HG02870 (cell line): Measurements from ENCODE around the gene UBE2L3.
"Not testable (repeated sequence)": the region's sequence is repeated elsewhere in the genome, so short reads cannot be mapped to it uniquely, and the experiment has no call there.

Experiments
- ATAC-seq: cut with Tn5 transposase; IDR thresholded peaks from one replicate; pipeline ENCODE4 v1.9.1; 2021; ENCODE audit warnings: mild to moderate bottlenecking, moderate library complexity; ENCODE audit not compliant: unreplicated experiment

Gene UBE2L3

DNA sequence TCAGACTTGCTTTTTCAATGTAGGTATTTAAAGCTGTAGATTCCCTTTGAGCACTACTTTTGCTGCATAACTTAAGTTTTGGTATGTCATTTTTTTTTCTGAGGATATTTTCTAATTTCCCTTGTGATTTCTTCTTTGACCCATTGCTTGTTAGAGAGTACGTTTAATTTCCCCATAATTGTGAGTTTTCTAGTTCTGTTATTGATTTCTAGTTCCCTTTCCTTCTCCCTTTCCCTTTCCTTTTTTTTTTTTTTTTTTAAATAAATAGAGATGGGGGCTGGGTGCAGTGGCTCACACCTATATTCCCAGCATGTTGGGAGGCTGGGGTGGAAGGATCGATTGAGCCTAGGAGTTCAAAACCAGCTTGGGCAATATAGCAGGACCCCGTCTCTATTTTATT is 30.8 kb downstream of the UBE2L3 start:
- ATAC-seq = no peak

- no peak for ATAC-seq
These were observed 31.8 kb downstream of the UBE2L3 start for GRCh38 chr22:21599053-21599893.

DNA sequence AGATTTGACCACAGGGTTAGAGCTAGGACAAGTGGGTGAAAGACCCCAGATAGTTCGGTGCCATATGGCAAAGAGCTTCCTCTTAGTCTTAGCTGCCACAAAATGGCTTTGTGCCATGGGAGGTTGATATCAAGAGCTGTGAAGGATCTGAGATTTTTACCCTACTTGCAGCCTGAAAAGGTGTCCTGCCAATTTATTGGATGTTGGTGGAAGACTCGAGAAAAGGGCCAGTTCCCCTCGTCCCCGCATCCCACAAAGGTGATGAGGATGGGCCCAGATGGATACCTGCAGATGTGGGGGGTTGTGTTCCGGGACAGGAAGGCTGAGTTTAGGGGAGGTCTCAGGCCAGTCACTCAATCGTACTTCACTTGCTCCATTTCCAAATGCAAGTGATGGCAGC is 35.1 kb downstream of the UBE2L3 start:
- no peak for ATAC-seq

- ATAC-seq = no peak
These were observed 36.5 kb downstream of the UBE2L3 start for GRCh38 chr22:21603973-21604372.

DNA sequence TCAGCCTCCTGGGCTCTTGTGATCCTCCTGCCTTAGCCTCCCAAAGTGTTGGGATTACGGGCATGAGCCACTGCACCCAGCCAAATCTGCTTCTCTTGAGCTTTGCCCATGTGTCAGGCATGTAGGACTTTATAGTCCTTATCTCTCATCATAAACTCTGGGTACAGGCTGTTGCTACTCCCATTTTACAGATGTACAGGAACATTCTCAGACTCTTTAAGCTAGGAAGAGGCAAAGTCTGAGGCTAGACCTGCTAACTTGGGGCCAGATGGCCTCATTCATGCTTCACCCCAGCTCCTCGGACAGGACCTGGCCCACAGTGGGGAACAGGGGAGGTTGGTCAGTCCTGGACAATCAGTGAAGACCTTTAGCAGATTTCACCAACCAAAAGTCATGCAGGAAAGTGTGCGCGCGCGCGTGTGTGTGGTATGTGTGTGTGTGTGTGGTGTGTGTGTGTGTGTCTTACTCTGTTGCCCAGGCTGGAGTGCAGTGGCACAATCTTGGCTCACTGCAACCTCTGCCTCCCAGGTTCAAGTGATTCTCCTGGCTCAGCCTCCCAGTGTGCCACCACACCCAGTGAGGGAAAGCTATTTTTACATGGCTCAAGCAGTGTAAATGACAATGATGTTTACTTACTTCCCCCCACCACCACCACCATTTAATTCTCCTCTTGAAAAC is 38.5 kb downstream of the UBE2L3 start:
- ATAC-seq = no peak

DNA sequence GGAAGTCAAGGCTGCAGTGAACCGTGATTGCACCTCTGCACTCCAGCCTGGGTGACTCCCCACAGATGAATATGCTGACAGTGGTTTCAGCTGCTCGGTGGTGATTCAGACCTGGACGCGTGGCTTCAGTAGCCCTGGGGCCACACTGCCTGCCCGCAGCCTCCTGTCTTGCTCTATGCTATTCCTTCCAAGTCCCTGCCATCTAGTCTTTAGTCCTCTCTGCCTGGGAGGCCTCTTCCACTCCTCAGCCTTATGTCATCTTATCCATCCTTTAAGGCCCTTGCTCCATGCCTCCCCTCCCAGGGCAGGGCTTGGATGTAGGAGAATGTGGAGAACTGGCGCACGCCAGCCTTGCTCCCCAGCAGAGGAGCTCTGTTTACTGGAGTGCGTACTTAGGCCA is 39.3 kb downstream of the UBE2L3 start:
- ATAC-seq = no peak

DNA sequence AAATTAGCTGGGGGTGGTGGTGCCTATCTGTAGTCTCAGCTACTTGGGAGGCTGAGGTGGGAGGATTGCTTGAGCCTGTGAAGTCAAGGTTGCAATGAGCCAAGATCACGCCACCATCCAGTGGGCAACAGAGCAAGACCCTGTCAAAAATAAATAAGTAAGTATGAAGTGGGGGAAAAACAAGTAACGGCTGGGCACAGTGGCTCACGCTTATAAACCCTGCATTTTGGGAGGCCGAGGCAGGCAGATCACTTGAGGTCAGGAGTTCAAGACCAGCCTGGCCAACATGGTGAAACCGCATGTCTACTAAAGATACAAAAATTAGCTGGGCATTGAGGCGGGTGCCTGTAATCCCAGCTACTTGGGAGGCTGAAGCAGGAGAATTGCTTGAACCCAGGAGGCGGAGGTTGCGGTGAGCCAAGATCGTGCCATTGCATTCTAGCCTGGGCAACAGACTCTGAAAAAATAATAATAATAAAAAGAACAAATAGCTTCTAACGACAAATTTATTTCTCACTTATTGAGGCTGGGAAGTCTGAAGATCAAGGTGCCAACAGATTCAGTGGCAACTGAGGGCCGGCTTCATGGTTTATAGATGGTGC is 42.1 kb downstream of the UBE2L3 start:
- not testable (repeated sequence) for ATAC-seq

DNA sequence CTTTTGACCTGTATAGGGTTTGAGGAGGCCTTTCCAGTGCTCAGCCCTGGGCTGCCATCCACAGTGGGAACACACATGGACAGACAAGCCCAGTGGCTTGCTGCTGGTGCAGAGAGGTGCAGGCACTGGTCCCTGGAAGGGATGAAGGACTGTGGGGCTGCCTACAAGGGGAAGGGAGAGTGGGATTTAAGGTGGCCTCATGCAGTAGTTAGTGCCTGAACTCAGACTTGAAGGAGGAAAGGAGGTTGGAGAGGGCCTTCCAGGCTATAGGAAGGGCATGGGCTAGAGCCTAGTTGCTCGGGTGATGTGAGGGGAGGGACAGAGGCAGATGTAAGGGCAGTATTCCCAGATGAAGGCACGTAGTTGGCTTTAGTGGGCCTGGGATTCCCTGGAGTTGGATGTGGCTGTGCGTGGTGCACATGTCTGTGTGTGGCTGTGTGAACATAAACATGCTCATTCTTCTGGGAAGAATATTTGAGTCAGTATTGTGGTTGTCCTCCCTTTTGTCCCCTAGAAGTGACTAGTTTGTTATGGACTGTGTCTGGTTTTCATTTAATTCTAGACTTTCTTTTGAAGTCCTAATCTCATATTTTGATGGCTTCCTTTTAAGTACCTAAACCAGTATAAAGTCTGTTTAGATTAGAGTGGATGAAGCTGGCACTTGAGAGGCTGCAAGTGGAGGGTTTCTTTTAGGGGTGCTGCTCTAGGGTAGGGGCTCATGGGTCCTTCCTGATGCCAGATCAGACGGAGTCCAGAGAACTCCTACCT is 43.9 kb downstream of the UBE2L3 start:
- ATAC-seq = no peak

DNA sequence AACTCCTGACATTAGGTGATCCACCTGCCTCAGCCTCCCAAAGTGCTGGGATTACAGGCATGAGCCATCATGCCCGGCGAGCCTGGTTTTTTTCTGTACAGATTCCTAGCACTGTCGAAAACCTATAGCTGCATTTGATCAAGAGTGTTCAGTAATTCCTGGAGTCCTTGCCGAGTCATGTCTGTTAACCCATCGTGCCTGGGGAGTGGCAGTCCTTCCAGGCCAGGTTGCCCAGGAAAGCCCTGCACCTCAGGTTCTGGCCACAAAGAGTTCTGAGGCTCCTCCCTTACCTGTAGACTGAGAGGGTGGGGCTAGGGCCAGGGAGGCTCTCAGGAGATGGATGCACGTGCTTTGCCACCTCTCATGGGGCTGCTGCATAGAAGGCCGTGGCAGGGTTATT is 45.3 kb downstream of the UBE2L3 start:
- ATAC-seq = no peak

- no peak for ATAC-seq
These were observed 46.2 kb downstream of the UBE2L3 start for GRCh38 chr22:21613553-21614233.

DNA sequence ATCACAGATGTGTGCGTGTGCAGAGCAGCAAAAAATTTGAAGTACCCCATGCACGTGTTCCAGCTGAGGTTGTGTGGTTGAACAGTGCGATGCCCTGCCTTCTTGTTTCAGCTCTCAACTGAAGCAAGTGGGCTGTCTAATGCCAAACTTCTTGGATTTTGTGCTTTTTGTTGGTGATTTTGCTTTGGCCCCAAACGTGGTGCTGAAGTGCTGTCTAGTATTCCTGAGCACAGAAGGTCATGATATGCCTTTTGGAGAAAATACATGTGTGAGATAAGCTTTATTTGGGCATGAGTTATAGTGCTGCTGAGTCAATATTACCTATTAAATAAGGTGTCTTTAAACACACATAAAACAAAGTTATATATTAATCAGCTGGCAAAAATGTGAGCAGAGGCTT is 48.2 kb downstream of the UBE2L3 start:
- no peak for ATAC-seq

DNA sequence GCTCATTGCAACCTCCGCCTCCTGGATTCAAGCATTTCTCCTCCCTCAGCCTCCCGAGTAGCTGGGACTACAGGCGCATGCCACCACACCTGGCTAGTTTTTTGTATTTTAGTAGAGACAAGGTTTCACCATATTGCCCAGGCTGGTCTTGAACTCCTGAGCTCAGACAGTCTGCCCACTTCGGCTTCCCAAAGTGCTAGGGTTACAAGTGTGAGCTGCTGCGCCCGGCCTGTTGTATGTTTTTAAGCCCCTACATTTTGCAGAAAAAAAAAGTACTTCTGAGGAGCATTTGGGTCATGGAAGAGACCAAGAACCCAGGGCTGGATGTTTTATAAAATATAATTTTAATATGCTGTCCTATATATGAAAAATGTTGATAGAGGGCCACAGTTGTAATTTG is 49.8 kb downstream of the UBE2L3 start:
- ATAC-seq = not testable (repeated sequence)

DNA sequence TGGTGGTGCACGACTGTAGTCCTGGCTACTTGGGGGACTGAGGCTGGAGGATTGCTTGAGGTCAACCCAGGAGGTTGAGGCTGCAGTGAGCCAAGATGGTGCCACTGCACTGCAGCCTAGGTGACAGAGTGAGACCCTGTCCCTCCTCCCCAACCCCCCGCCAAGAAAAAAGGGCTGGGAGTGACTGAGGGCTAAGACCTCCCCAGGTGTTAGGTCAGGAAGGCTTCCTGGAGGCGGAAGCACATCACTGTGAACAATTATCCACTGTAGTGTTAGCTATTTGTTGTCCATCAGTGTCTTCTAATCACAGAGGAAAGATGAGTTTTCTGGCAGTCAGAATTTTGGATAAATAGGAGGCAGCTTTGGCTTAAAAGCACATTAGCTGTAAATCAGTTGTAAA is 53.5 kb downstream of the UBE2L3 start:
- ATAC-seq = no peak

DNA sequence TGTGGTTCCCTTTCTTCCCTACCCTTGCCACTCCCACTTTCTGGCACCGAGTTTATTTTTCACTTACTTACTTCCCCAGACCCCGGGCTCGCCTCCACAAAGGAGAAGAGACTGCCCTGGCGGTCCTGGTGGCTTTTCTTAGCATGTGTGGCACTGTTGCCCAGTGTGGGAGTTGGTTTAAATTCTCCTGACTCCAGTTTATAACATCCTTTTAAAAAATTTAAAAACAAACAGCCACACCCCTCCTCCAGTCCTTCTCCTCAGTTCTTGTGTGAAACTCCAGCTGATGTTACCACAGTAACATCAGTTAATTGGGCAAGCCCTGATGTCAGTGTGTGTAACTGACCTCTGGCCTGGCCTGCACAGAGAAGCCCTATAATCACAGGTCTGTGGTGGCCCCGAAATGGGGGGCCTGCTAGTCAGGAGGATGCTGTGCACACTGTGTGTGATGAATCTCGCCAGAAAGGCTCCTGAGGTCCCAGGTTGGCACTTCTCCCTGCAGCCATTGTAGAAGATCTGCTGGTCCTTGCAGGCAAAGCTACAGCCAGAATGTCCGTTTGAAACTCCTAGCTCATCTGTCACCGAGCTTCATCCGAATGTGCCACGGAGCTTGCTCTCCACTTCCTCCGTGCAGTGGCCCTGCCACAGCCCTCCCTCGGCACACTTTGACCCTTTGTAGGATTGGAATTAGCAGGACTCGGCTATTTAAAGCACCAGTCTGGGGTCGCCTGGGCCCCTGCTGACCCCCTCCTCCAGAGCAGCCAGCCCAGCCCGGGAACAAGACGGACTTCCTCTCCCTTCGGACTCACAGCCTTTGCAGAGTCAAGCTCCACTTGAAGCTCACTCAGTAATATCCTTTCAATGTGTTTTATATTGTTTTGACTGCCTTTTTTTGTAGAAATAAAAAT is 54.8 kb downstream of the UBE2L3 start:
- no peak for ATAC-seq

- ATAC-seq = no peak
These were observed 55.6 kb downstream of the UBE2L3 start for GRCh38 chr22:21622919-21623647.

GRCh38 chr22:21623648-21623970 is 56.1 kb downstream of the UBE2L3 start:
- no peak for ATAC-seq

- no peak for ATAC-seq
These were observed 56.8 kb downstream of the UBE2L3 start for GRCh38 chr22:21624120-21624879.
